Thyroid gland (tissue), 4 donors: ENCODE data around the gene SPSB4. TPM values are rescaled to one million over a fixed set of nuclear protein-coding genes. Genes with fewer than 3 reads are reported as not detected.
"Not testable (repeated sequence)": the region's sequence is repeated elsewhere in the genome, so short reads cannot be mapped to it uniquely, and the experiment has no call there.

Experiments
- DNase-seq, 2 donors: peaks; one replicate each; pipeline ENCODE4 v3.0.0-alpha.2; 2019
- H3K27ac ChIP-seq, 3 donors: fragments of 200-600 bp; sonication (generic); 1 replicate in 2 of 3; 2 replicates in 1 of 3; pipeline ENCODE4 v1.5.1; 2016 to 2019; ENCODE audit warnings: mild to moderate bottlenecking in 1 of 3, moderate library complexity in 1 of 3
- H3K27me3 ChIP-seq: fragments of 200-600 bp; sonication (generic); one replicate; pipeline ENCODE4 v1.5.1; 2019
- H3K36me3 ChIP-seq, 2 donors: fragments of 200-600 bp; sonication (generic); one replicate each; pipeline ENCODE4 v1.5.1; 2016 to 2019
- H3K4me1 ChIP-seq, 2 donors: fragments of 200-600 bp; sonication (generic); one replicate each; pipeline ENCODE4 v1.5.1; 2017 to 2019
- H3K4me3 ChIP-seq, 3 donors: fragments of 200-600 bp; sonication (generic); replicated peaks in 1 of 3; 1 replicate in 2 of 3; 2 replicates in 1 of 3; pipeline ENCODE4 v1.5.1; 2016; ENCODE audit warnings: mild to moderate bottlenecking in 1 of 3
- H3K9me3 ChIP-seq: fragments of 200-600 bp; sonication (generic); one replicate; pipeline ENCODE4 v1.5.1; 2017
- CTCF ChIP-seq, 6 experiments: fragments of 200-600 bp in 3 of 6; fragments of 450-650 bp in 3 of 6; sonication (generic) in 3 of 6; IDR thresholded peaks; one replicate each; pipeline ENCODE4 v1.5.1; 2016 to 2019; ENCODE audit warnings: antibody characterized with exemption in 6 of 6, mild to moderate bottlenecking in 2 of 6, inconsistent platforms in 1 of 6, moderate library complexity in 1 of 6
- POLR2A ChIP-seq, 2 donors: fragments of 450-650 bp; IDR thresholded peaks; one replicate each; pipeline ENCODE4 v1.6.1; 2017; ENCODE audit warnings: antibody characterized with exemption in 2 of 2, mild to moderate bottlenecking in 2 of 2, moderate library complexity in 1 of 2
- WGBS, 2 donors: methylation state at CpG; one replicate each; pipeline ENCODE4 v1.1.5; 2017; 5-methylcytosine and 5-hydroxymethylcytosine counted together
- intact Hi-C: fragments of 100-400 bp; cut with DNase I; formaldehyde crosslinking; loops from one replicate; pipeline ENCODE4 v1.15.1; 2023
- total RNA-seq, 4 donors: library from RNA; depleted of rRNA; stranded (reverse); fragments of >200 nt; gene quantifications; one replicate each; pipeline ENCODE4 v1.2.3, GENCODE V29; 2016

The SPSB4 gene
- total RNA-seq, 4 donors from 2014 or later = 1.2 TPM; not detected in 3

- Histone ChIP-seq H3K36me3 (no peaks in the 10 kb centered on the region), H3K4me3 (no peak overlapping the region), H3K9me3 (no peaks in the 10 kb centered on the region), H3K27ac (no peak overlapping the region), H3K4me1 (no peaks in the 10 kb centered on the region), H3K27me3 (no peaks in the 10 kb centered on the region)
- TF ChIP-seq POLR2A (IDR thresholded peaks at IDR 0.05) (no peak), CTCF (IDR thresholded peaks at IDR 0.05) (no peak)
- 63 to 72% methylated on average over 4 of the region's 4 CpGs for WGBS, 2 donors
- no peak for DNase-seq
- intact Hi-C loops = loop anchor here (10.0 kb wide), 1 partner anchor 173 kb away; no protein-coding TSS in a partner anchor
Measured at GRCh38 chr3:141011997-141012262, 39.2 kb upstream of the SPSB4 start.

DNA sequence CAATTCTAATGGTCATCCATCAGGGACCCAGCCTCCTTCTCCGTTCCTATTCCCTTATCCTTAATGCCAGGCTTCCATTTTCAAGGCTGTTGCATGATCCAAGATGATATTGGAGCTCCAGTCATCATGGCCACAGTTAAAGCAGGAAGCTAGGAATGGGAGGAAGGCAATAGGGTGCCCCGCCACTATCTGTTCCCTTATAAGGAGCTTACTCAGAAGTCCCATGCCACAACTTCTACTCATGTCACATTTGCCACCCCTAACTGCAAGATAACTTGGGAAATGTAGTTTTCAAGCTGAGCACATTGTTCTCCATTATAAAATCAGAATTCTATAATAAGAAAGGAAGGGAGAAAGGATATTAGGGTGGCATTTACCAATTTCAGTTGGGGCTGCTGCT lies 38.6 kb upstream of the SPSB4 start:
- intact Hi-C loops = loop anchor here (10.0 kb wide), 1 partner anchor 172 kb away; no protein-coding TSS in a partner anchor
- Histone ChIP-seq H3K4me3 (no peak overlapping the region), H3K27me3 (no peaks in the 10 kb centered on the region), H3K36me3 (no peaks in the 10 kb centered on the region), H3K4me1 (no peaks in the 10 kb centered on the region), H3K27ac (no peak overlapping the region), H3K9me3 (no peaks in the 10 kb centered on the region)
- DNase-seq = no peak
- TF ChIP-seq POLR2A (IDR thresholded peaks at IDR 0.05) (no peak), CTCF (IDR thresholded peaks at IDR 0.05) (no peak)
- WGBS, 2 donors = 94 to 96% methylated on average over 2 of the region's 2 CpGs

DNA sequence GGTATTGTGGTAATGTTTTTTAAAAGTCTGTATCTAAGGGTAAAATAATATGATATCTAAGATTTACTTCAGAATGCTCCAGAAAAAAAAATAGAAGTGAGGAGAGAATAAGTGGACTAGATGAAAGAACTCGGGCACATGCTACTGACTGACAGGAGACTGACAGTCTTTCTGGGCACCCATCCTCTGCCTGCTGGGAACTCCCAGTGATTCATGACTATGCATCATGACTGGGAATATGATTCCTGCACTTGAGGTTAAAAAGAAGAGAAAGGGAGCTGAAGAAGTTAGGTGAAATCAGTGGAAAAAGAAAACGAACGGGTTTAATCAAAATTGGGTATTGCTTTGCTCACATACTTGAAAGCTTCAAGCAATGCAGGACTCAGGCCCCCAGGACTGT lies 35.7 kb upstream of the SPSB4 start:
- 87 to 91% methylated on average over 3 of the region's 3 CpGs for WGBS, 2 donors
- no peak for DNase-seq
- intact Hi-C loops = loop anchor here (10.0 kb wide), 1 partner anchor 169 kb away; no protein-coding TSS in a partner anchor
- no peaks in the 10 kb centered on the region for H3K27me3 ChIP-seq
- no peaks in the 10 kb centered on the region for H3K4me1 ChIP-seq
- no peaks in the 10 kb centered on the region for H3K9me3 ChIP-seq
- no peak overlapping the region for H3K4me3 ChIP-seq
- no peak overlapping the region for H3K27ac ChIP-seq
- no peaks in the 10 kb centered on the region for H3K36me3 ChIP-seq
- TF ChIP-seq POLR2A (IDR thresholded peaks at IDR 0.05) = no peak
- TF ChIP-seq CTCF (IDR thresholded peaks at IDR 0.05) = no peak

DNA sequence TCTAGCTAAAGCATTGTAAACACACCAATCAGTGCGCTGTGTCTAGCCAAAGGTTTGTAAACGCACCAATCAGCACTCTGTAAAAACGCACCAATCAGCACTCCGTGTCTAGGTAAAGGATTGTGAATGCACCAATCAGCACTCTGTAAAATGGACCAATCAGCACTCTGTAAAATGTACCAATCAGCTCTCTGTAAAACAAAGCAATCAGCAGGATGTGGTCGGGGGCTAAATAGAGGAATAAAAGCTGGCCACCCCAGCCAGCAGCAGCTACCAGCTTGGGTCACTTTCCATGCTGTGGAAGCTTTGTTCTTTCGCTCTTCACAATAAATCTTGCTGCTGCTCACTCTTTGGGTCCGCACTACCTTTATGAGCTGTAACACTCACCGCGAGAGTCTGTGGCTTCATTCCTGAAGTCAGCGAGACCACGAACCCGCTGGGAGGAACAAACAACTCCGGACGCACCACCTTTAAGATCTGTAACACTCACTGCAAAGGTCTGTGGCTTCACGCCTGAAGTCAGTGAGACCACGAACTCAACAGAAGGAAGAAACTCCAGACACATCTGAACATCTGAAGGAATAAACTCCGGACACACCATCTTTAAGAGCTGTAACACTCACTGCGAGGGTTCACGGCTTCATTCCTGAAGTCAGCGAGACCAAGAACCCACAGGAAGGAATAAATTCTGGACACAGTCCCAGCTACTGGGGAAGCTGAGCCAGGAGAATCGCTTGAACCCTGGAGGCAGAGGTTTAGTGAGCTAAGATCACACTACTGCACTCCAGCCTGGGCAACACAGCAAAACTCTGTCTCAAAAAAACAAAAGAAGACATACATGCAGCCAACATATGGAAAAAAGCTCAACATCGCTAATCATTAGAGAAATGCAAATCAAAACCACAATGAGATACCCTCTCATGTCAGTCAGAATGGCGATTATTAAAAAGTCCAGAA lies 33.5 kb upstream of the SPSB4 start:
- 82 to 88% methylated on average over 21 to 22 of the region's 23 CpGs for WGBS, 2 donors
- H3K4me1 ChIP-seq, H3K36me3 ChIP-seq, H3K27me3 ChIP-seq, H3K4me3 ChIP-seq, H3K27ac ChIP-seq, DNase-seq, H3K9me3 ChIP-seq: not testable (repeated sequence)
- intact Hi-C loops = loop anchor here (10.0 kb wide), 1 partner anchor 167 kb away; no protein-coding TSS in a partner anchor

GRCh38 chr3:141019244-141019643 lies 31.9 kb upstream of the SPSB4 start:
- intact Hi-C loops = loop anchor here (10.0 kb wide), 1 partner anchor 166 kb away; no protein-coding TSS in a partner anchor
- WGBS, 2 donors = 92 to 96% methylated on average over 10 to 16 of the region's 19 CpGs
- DNase-seq = no peak

More at GRCh38 chr3:141019244-141019643, 31.9 kb upstream of the SPSB4 start:
- Histone ChIP-seq H3K27ac (no peak overlapping the region), H3K36me3 (no peaks in the 10 kb centered on the region), H3K4me1 (no peaks in the 10 kb centered on the region), H3K4me3 (no peak overlapping the region), H3K9me3 (no peaks in the 10 kb centered on the region), H3K27me3 (no peaks in the 10 kb centered on the region)
- TF ChIP-seq POLR2A (IDR thresholded peaks at IDR 0.05) (no peak), CTCF (IDR thresholded peaks at IDR 0.05) (no peak)
